Ishikawa (cell line): ENCODE data around the gene MINK1.

Experiments used
- CEBPB ChIP-seq: IDR thresholded peaks from 2 replicates; pipeline ENCODE4 v1.6.1; 2012
- EP300 ChIP-seq: IDR thresholded peaks from 2 replicates; pipeline ENCODE4 v1.6.1; 2012; ENCODE audit warnings: borderline replicate concordance
- MAX ChIP-seq: IDR thresholded peaks from 2 replicates; pipeline ENCODE4 v1.6.1; 2012
- REST ChIP-seq: IDR thresholded peaks from 2 replicates; pipeline ENCODE4 v1.6.1; 2012; ENCODE audit warnings: low read depth, mild to moderate bottlenecking
- TAF1 ChIP-seq: IDR thresholded peaks from 2 replicates; pipeline ENCODE4 v1.6.1; 2012; ENCODE audit warnings: low read depth, mild to moderate bottlenecking
- TEAD4 ChIP-seq: IDR thresholded peaks from 2 replicates; pipeline ENCODE4 v1.6.1; 2012
- YY1 ChIP-seq: IDR thresholded peaks from 2 replicates; pipeline ENCODE4 v1.6.1; 2012; ENCODE audit warnings: low read depth

- TF ChIP-seq REST (no peak), YY1 (no peak), TEAD4 (no peak), MAX (no peak), EP300 (no peak), CEBPB (no peak), TAF1 (no peak)
These were observed 58.6 kb downstream of the MINK1 start for GRCh38 chr17:4891411-4892410.
